ENCODE data around the gene PRM2.
A peak's percentile ranks its signal among the peaks of the same experiment; 100 is the strongest.

PRM2 gene

GRCh38 chr16:11249233-11250061, 26.8 kb downstream of the PRM2 start:
- peak in 1 of 3 experiments; percentile 40 for DNase-seq (ENCODE audit: low read depth in 3 of 3)

- DNase-seq (ENCODE audit: low read depth in 3 of 3): no peak
These were observed 28.1 kb downstream of the PRM2 start for GRCh38 chr16:11248133-11248532.

GRCh38 chr16:11245988-11246387, 30.3 kb downstream of the PRM2 start:
- no peak for DNase-seq (ENCODE audit: low read depth in 3 of 3)

GRCh38 chr16:11245222-11245737, 31.0 kb downstream of the PRM2 start:
- no peak for DNase-seq (ENCODE audit: low read depth in 3 of 3)

GRCh38 chr16:11242658-11243057, 33.6 kb downstream of the PRM2 start:
- no peak for DNase-seq (ENCODE audit: low read depth in 3 of 3)

GRCh38 chr16:11241480-11242204, 34.6 kb downstream of the PRM2 start:
- DNase-seq (ENCODE audit: low read depth in 3 of 3): no peak

GRCh38 chr16:11240636-11241473, 35.4 kb downstream of the PRM2 start:
- no peak for DNase-seq (ENCODE audit: low read depth in 3 of 3)

GRCh38 chr16:11239644-11240632, 36.3 kb downstream of the PRM2 start:
- DNase-seq (ENCODE audit: low read depth in 3 of 3): no peak

- no peak for DNase-seq (ENCODE audit: low read depth in 3 of 3)
These were observed 37.7 kb downstream of the PRM2 start for GRCh38 chr16:11238272-11239202.

- no peak for DNase-seq (ENCODE audit: low read depth in 3 of 3)
These were observed 39.6 kb downstream of the PRM2 start for GRCh38 chr16:11236461-11237254.

- no peak for DNase-seq (ENCODE audit: low read depth in 3 of 3)
These were observed 40.6 kb downstream of the PRM2 start for GRCh38 chr16:11235703-11235991.

- no peak for DNase-seq (ENCODE audit: low read depth in 3 of 3)
These were observed 41.2 kb downstream of the PRM2 start for GRCh38 chr16:11234884-11235702.

GRCh38 chr16:11233727-11234376, 42.4 kb downstream of the PRM2 start:
- DNase-seq (ENCODE audit: low read depth in 3 of 3): peak in 2 of 3 experiments; percentile 54 to 86

GRCh38 chr16:11232852-11233726, 43.2 kb downstream of the PRM2 start:
- peak; percentile 70 to 91 (median 77) for DNase-seq (ENCODE audit: low read depth in 3 of 3)

GRCh38 chr16:11232302-11232851, 43.9 kb downstream of the PRM2 start:
- DNase-seq (ENCODE audit: low read depth in 3 of 3): no peak

- DNase-seq (ENCODE audit: low read depth in 3 of 3): no peak
These were observed 44.8 kb downstream of the PRM2 start for GRCh38 chr16:11231367-11231970.

Measured in stimulated activated CD4-positive, alpha-beta T cell treated with anti-CD3 and anti-CD28 coated beads, TNF-alpha, amount 100 ng/mL, for 24 hours (primary cell).